Activated T-cell treated with anti-CD3 and anti-CD28 coated beads for 1 hour (primary cell): ENCODE results near the gene TTC19.
"Not testable (repeated sequence)": the region's sequence is repeated elsewhere in the genome, so short reads cannot be mapped to it uniquely, and the experiment has no call there.

ENCODE experiments used
- DNase-seq: peaks from one replicate; pipeline ENCODE4 v3.0.0-alpha.2; 2020; ENCODE audit warnings: low read depth

Gene TTC19

DNA sequence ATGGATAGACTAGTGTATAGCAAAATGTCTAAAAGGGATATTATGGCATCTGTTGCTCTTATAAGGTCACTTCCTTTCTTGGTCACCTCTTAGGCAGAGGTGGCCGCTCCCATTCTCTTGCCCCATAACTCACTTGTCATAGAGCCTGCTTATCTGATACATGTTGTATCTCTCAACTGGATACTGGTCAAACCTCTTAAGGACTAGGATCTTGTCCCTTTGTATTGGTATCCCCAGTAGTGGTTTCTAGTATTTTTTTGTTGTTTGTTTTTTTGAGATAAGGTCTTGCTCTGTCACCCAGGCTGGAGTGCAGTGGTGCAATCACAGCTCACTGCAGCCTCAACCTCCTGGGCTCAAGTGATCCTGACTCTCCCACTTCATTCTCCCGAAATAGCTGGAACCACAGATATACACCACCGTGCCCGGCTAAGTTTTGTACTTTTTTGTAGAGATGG, 27.1 kb upstream of the TTC19 start:
- no peak for DNase-seq

GRCh38 chr17:15973016-15973415, 26.6 kb upstream of the TTC19 start:
- no peak for DNase-seq

DNA sequence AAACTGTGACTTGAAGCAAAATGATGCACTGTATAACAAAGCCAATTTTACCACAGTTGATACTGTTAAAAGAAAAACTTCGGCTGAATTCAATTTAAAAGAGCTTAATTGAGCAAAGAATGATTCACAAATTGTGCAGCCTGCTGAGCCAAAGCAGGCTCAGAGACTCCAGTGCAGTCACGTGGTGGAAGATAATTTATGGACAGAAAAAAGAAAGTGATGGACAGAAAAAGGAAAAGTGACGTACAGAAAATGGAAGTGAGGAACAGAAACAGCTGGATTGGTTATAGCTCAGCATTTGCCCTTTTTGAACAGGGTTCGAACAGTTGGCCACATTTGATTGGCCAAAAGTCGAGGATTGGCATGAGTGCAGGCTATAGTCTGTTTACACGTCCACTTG, 25.8 kb upstream of the TTC19 start:
- no peak for DNase-seq

- no peak for DNase-seq
These were observed 21.7 kb upstream of the TTC19 start for GRCh38 chr17:15977894-15978293.

DNA sequence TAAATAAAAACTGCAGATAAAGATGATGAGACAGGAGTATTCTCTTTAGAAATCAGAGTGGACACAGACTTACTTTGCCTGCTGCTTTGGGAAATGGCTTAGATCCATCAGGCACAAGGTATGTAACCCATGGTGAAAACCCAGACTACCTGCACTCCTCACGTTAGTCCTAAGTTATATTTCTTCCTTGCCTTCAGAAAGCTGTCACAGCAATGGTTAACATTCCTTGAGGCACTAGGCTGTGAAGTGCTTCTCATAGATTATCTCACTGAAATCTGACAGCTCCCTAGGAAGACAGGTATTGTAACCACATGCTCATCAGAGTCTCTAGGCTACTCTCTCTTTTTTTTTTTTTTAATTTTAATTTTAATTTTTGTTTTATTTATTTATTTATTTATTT, 21.0 kb upstream of the TTC19 start:
- DNase-seq, result no peak

DNA sequence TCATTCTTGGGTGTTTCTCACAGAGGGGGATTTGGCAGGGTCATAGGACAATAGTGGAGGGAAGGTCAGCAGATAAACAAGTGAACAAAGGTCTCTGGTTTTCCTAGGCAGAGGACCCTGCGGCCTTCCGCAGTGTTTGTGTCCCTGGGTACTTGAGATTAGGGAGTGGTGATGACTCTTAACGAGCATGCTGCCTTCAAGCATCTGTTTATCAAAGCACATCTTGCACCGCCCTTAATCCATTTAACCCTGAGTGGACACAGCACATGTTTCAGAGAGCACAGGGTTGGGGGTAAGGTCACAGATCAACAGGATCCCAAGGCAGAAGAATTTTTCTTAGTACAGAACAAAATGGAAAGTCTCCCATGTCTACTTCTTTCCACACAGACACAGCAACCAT, 20.6 kb upstream of the TTC19 start:
- not testable (repeated sequence) for DNase-seq

- no peak for DNase-seq
These were observed 18.4 kb upstream of the TTC19 start for GRCh38 chr17:15981208-15981607.

- no peak for DNase-seq
These were observed 17.7 kb upstream of the TTC19 start for GRCh38 chr17:15981646-15982580.

DNA sequence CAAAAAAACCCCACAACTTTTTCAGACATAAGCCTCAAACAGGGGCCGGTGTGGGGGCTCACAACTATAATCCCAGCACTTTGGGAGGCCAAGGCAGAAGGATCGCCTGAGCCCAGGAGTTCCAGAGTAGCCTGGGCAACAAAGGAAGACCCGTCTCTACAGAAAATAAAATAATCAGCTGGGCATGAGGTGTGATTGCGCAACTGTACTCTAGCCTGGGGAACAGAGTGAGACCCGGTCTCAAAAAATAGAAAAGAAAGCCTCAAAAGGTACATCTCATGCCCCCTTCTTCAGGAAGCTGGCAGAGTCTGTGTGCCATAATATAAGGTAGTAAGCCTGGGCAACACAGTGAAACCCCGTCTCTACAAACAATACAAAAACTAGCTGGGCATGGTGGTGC, 3.3 kb upstream of the TTC19 start:
- DNase-seq, result no peak

DNA sequence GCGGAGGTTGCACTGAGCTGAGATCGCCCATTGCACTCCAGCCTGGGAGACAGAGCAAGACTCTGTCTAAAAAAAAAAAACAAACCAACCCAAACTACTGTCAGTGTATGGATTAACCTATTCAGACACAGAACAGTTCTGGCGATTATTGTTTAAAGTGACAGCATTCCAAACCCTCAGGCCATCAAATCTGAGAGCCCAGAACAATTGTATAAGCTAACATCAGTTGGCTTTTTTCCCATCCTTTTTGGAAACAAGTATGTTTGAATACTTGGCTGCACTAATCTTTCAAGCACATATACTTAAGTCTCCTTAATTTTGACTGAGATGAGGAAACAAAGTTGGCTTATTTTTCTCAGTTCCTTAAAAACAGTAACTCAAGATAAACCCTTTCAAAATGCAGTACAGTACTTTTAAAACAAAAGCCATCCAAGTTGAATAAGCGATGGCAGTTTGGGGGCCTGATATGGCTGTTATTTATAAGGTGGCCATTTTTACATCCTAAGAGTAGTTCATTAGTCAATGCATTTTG, 1.5 kb upstream of the TTC19 start:
- no peak for DNase-seq

- DNase-seq, result peak; percentile 17
These were observed 577 bp downstream of the TTC19 start for GRCh38 chr17:15999974-16000827.

- no peak for DNase-seq
These were observed 1.7 kb downstream of the TTC19 start for GRCh38 chr17:16001226-16001897.

- no peak for DNase-seq
These were observed 3.2 kb downstream of the TTC19 start for GRCh38 chr17:16002708-16003260.

GRCh38 chr17:16003841-16004240, 4.2 kb downstream of the TTC19 start:
- no peak for DNase-seq

DNA sequence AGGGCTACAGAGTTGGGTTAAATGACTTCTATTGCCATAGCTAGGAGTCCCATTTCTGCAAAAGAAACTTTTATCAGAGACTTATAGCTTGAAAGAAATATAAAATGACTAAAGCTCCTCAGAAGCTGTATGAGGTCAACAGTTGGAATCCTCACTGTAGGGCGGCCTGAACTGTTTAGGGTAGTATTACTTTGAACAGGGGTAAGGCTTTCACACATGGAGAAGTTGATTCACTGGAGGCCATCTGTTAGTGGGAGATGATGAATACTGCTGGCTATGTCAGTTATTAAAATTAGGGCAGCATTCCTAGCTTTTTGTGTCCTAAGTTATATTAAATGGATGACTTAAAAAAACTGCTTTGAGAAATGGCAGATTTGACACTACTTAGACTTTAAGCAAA, 6.0 kb downstream of the TTC19 start:
- no peak for DNase-seq

- no peak for DNase-seq
These were observed 7.8 kb downstream of the TTC19 start for GRCh38 chr17:16007439-16007838.

DNA sequence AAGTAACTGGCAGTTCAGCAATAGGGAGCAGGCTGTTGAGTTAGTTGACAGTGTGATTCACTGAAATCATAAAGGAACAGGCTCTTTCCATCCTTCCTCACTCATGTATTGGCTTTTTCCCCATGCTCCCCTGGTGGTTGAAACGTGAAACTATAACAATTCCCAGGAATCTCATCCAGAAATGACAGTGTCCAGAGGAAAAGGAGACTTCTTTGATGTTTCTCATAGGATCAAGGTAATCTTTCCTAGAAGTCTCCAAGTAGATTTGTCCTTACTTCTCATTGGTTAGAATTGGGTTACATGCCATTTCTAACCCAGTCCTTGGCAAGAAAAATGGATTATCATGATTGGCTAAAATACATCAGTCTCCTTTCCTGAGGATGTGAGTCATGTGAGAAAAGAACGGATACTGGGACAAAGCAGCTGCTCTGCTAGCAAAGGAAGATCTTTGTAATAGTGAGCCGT, 14.4 kb downstream of the TTC19 start:
- no peak for DNase-seq

DNA sequence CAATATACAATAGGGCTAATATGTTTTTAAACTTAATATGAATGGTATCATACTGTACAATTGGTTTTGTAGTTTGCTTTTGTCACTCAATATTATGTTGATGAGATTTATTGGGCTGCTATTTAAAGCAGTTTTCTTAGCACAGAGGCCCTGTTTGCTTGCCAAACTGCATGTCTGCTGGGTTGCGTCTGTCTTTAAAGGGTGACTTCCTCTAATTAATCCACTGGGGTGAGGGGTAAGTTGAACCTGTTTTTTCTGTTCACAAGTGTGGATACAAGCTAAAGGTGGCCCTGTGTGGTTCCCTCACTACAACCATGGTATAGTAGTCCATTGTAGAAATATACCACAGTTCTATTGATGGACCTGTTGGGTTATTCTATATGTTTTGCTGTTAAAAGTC, 19.7 kb downstream of the TTC19 start:
- no peak for DNase-seq

DNA sequence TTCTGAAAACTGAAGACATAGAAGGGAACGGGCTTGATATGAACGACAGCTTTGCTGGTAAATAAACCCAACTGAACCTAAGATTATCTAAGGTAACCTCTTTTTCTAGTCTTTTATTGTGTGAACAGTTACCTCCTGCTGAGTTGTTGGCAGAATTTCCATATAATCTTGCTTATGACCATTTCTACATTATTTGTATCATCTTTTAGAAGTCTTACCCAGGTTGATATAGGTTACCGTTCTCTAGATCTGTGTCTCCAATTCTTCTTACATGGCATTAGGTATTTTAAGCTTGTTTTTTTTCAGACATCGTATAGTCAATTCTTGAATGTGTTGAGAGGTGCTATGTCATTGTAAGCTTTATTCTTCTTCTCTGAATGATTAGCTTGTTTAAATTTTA, 24.3 kb downstream of the TTC19 start:
- DNase-seq, result no peak

GRCh38 chr17:16025202-16025601, 25.6 kb downstream of the TTC19 start:
- no peak for DNase-seq

DNA sequence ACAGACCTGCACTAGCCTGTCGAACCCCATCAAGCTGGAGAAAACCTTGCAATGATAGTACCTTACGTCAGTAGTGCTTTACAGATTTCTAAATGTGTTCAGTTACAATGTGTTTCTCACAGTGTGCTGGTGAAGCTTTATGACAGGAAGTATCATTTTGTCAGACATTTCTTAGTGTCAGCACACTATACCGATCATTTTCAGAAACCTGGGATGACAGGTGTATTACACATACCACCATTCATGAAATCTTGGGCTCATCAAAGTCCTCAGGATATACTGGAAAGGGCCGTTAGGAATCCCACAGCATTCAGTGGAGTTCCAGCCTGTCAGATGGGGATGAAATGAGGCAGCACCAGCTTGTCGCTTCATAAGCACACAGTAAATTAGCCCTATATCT, 27.3 kb downstream of the TTC19 start:
- no peak for DNase-seq
